NCI-H187 treated with DMSO at 0.1 percent for 48 hours (cell line): Measurements from ENCODE around the gene NDUFV2.
A peak's percentile ranks its signal among the peaks of the same experiment; 100 is the strongest.
"Not testable (repeated sequence)": the region's sequence is repeated elsewhere in the genome, so short reads cannot be mapped to it uniquely, and the experiment has no call there.

Experiments
- DNase-seq: peaks from one replicate; lab custom pipeline; 2025; lab: John Stamatoyannopoulos, UW

Gene NDUFV2

DNA sequence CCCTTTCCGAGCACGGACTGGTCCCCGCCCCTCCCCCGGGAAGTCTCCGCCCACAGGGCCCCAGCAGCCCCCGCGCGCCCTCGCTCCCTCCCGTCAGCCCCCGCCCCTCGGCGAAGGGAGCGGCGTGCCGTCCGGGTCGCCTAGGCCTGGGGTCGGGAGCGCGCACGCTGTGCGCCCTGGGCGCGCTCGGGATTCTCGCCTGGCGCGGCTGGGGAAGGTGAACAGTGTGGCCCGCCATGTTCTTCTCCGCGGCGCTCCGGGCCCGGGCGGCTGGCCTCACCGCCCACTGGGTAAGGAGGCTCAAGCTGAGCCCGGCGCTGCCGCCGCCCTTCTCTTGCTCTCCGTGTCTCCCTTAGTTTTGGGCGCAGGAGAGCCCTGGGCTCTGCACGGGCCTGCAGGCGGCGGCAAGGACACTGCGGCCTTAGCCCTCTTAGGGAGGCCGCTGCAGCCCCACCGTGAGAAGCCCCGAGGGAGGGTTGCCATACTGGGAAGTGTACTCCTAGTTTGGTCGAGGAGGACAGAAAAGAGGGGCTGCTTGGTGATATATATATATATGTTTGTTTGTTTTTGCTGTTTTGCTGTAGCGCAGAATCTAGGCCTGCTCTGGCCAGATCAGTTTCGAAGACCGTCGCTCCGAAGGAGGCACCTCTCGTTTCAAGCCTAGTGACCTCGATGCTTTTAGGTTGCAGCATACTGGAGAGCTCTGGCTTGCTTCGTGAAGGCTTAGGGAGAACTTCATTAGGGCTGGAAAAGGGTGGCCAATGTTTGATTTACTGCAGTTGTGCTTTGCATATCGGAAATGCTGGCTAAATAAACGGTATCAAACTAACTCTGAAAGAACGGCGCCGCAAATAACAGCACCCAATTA, at the start of gene NDUFV2:
Gene NDUFV2 (plus strand): TSS at position 192 of the 868 bp plus-strand sequence. CDS start 45 bp downstream, at position 237.
- peak; percentile 72 for DNase-seq

DNA sequence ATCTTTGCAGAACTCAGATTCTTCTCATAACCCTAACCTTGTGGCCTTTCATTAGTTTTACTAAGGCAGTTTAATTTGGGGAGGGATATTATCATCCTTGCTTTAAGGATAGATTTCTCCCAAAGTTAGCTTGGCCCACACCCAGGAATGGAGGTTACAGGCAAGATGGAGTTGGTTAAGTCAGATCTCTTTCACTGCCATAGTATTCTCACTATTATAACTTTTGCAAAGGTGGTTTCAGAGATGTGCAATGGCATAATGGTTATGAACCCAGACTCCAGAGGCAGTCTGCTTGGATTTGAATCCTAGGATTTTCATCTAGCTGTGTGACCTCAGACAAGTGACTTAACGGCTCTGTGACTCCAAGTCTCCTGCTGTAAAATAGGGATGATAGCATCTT, 48.7 kb upstream of the NDUFV2 start:
- no peak for DNase-seq

DNA sequence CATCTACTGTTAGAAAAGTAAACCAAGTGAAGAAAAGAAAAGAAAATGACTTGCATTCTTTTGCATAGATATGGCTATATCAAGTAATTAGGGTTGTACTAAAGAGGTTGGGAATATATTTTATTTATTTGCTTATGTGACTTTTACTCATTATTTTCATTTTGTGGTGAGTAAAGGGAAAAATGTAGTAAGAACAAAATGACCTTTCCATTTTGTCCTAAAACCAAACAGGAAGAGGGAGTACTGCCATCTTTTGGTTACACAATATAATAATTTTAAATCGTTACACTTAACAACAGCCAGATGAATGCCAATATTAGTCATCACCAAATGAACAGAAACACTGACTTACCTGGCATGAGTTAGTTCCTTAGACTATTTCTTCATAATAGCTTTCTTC, 47.3 kb upstream of the NDUFV2 start:
- no peak for DNase-seq

DNA sequence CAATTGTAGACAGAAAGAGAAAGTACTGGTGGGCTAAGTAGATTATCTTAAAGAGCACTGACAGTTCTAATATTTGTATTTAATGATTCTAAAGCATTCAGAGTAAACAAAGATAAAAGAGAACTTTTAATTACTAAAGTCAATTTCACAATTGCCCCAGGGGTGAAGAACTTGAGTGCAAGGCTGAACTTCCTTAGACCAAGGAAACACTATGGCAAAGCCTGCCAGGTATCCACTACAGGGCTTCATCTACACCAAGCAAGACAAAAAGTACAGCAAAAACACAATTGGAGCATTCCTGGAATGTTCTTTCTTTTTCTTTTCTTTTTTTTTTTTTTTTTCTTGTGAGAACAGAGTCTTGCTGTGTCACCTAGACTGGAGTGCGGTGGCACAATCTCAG, 46.9 kb upstream of the NDUFV2 start:
- no peak for DNase-seq

DNA sequence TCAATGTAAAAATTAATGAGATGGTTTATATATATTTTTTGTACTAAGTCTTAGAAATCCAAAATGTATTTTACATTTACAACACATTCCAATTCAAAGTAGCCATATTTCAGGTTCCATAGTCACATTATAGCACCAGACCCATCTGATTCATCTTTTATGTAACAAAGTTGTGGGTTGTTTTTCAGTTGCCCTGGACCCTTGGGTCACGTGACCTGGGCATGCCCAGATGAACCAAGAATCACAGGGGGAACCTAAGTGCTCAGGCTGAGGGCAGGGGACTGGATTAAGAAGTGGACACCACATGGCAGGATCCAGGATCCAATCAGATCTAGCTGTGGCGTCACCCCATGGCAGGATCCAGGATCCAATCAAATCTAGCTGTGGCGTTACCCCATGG, 44.9 kb upstream of the NDUFV2 start:
- no peak for DNase-seq

DNA sequence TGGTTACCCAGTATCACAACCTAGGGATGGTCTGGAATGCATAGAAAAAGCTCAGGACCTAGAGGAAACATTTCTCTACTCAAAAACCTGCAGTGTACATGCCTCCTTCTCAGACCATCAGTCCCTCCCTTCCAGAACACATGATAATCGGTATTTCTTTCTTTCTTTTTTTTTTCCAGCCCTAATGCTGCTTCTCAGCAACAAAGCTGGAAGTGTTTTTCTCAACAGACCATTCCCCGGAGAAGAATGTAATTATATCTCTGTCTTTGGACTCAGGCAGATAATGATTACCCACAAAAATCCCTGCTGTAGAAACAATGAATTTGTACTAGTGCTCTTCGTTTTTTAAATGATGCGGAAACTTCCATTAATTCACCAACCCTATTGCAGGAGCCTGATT, 44.1 kb upstream of the NDUFV2 start:
- DNase-seq, result peak; percentile 6

DNA sequence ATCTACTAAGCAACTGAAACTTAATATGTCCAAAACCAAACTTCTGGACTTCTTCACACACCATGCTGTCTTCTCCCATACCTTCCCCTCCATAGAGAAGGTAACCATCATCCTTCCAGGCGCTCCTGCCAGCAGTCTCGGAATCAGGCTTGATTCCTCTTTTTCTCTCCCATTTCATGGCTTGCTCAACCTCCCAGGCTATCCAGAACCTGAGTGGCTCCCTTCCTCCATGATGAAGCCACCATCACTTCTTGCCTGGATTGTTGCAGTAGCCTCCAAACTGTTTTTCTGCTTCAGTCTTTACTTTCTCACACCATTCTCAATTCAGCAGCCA, 40.1 kb upstream of the NDUFV2 start:
- no peak for DNase-seq

DNA sequence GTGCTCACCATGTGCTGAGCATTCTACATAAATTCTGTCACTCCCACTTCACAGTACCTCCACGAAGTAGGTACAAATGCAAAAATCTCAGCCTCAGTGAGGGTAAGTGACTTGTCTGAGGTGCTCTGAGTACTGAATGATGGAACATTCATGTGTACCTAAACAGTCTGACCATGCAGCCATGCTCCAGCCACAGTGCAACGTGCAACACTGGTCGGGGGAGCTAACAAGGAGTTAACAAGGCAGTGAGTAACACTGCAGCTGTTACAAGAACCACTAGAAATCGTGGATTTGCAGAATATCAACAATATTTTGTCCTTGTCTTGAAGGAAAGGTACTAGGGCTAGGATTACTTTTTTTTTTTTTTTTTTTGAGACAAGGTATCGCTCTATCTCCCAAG, 36.6 kb upstream of the NDUFV2 start:
- DNase-seq, result no peak

DNA sequence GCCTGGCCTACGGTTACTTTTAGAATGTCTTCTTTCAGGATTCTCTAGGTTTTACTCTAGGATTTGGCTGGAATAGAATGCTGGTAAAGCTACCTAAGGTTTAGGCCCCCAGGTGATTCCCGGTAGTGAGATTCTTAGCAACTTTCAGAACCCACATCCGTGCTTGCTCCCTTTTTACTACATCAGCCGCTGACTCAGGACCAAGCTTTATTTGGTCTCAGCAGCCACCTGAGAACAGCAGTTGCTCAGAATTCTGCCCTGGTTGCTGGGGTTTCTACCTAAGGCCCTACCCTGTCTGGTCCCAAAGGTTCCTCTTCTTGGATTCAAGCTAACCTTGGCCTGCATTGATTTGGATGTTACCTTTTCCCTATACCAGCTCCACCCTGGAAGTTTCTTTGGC, 36.1 kb upstream of the NDUFV2 start:
- DNase-seq, result no peak

DNA sequence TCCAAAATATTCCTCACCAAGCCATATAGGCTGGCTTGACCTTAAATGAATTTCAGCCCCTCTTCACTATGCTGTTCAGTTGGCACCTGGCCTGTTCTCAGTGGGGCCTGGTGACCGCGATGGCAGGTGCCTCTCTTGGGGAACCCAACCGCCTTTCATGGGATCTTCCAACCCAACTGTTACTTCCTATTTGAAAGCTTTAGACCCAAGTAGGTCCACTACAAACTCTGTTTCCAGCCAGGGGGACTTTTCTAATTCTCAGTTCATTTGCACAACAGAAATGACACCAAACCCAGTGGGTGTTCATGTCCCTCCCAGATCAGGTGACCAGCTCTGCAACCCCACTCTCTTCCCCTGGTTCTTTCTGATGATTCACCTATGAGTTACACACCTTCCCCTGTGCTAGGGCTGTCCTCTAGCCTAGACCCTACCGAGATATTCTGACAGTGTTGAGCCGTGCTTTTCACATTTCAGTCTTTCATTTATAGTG, 35.6 kb upstream of the NDUFV2 start:
- DNase-seq, result no peak

DNA sequence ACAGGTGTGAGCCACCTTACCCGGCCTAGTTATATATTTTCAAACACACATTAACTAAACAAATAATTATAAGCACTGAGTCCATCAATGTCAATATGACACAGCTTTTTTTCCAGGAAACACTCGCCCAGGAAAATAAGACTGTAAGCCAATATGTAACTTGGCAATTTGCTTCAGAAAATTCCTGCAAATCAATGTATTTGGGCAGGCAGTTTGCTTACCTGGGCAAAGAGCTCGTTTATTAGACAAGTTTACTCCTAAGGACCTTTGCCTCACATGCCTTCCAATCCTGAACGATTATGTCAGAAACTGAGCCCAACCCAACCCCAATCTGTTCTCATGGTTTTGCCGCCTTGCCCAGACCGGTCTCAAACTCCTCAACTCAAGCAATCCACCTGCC, 34.7 kb upstream of the NDUFV2 start:
- DNase-seq, result no peak

DNA sequence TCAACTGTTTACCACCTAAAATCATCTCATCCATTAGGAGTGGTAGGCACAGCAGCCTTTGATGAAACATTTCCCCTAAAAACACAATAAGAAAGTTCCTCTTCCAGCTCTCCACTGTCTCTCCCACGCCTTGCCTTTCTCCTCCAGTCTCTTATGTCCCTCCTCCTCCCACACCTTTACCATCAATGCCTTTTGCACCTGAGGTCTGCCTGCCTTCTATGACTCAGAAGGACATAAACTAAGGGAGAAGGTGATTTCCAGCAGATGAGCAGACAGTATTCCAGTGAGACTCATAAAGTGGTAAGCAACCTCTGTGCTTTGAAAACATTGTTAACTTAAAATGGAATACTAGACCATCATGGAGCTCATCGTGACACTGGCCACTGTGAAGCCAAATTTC, 34.2 kb upstream of the NDUFV2 start:
- no peak for DNase-seq

DNA sequence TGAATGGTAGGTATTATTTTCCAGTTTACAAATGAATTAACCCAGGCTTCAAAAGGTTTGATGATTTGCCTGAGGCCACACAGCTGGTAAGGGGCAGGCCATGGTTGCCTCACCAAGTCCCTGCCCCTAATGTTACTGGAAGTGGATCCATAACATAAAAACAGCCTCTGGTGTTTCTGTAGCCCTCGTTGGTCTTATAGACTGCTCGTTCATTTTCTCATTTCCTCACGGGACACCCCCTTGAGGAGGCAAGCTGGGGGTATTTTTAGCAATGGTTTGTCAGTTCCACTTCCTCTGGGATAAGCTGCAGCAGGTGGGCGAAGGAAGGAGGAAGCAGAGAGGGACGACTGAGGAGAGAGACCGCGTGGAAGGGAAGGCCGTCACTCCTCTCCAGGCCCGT, 32.9 kb upstream of the NDUFV2 start:
- DNase-seq, result no peak

DNA sequence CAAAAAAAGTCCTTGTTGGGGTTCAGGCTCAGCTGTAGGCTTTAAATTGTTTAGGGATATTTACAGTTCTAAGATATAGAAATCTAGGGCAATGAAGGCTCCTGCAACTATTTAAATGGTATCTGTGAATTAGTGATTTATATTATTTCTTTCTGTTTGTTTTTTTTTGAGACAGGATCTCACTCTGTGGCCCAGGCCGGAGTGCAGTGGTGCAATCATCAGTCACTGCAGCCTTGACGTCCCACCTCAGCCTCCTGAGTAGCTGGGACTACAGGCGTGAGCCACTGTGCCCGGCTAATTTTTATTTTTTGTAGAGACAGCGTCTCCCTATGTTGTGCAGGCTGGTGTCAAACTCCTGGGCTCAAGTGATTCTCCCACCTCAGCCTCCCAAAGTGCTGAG, 32.3 kb upstream of the NDUFV2 start:
- no peak for DNase-seq

DNA sequence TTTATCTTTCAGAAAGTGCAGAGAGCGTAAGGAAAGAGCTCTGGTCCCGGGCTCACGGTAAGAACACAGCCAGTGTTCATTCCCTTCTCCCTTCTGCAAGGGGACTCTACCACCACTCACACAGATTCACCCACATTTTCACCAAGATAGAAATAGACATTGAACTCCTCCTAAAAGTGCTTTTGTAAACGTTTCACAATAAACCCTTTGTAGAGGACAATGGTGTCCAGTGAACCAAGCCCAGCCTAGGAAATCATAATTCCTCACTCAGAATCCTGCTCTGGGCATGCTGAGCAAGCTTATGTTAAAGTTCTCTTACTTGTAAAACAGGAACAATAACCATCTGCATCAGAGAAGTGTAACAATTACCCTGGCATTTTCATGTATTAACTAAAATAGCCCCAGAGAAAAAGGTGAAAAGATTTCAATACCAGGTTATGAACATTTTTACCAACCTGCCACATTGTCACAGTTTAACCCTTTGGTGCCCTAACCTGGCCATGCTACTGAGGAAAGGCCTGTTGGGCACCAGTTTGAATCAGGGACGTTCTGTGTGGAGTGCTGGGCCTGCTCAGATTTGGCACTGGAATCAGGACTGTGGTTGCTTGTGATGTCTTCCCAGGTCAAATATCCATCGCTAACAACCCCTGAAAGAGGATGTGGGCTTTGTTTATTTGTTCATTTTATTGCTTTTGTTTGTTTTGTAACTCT, 22.5 kb upstream of the NDUFV2 start:
- no peak for DNase-seq

DNA sequence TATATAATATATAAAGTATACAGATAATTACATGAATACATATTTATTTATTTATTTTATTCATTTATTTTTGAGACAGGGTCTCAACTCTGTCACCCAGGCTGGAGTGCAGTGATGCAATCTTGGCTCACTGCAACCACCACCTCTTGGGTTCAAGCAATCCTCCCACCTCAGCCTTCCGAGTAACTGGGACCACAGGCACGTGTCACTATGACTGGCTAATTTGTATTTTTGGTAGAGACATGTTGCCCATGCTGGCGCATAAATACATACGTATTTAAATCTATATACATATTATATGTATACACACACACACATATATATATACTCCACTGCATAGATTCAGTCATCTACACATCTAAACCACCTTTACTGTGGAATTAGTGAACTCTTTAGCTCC, 20.6 kb upstream of the NDUFV2 start:
- no peak for DNase-seq

DNA sequence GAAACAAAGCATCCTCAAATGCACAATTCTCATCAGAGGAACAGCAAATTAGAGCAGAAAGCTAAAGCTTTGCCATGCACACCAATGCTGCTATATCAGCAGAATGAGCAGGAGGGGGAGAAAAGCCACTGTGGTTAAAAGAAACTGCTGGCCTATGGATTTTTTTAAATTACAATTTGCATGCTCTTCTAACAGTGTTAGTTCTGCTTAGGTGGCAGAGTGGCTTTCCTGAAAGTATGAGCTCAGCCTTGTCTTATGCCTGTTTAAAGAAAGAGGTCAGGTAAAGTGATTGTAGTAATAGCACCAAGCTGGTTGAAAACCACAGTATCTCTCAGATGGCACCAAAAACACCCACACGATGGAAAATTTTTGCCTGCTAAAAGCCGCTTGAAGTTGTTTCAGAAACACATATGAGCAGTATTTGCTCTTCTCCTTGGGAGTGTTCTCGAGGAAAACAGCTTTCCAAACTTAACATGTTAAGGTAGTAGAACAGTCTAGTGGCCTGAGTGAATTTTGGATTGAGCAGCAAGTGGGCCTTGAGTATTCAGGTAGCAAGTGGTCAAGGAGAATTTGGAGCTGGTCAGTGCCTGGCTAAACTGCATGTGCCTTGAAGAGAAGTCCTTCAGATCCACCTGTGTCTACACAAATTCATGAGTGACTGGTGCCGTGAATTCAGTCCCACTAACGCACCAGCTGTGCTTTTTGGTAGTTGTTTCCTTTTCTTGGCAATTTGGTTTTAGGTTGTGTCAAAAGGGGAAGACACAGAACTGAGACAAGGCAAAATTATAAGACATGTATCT, 19.6 kb upstream of the NDUFV2 start:
- DNase-seq, result no peak

DNA sequence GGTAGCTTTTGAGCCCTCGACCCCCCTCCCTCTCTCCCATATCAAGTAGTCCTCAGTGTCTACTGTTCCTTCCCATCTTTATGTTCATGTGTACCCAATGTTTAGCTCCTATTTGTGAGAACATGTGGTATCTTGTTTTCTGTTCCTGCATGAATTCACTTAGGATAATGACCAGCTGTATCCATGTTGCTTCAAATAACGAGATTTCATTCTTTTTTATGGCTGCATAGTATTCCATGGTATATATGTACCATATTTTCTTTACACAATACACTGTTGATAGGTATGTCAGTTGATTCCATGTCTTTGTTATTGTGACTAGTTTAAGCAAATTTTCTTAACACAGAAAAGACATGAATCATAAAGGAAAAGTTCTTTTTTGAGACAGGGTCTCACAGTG, 16.5 kb upstream of the NDUFV2 start:
- DNase-seq, result no peak

DNA sequence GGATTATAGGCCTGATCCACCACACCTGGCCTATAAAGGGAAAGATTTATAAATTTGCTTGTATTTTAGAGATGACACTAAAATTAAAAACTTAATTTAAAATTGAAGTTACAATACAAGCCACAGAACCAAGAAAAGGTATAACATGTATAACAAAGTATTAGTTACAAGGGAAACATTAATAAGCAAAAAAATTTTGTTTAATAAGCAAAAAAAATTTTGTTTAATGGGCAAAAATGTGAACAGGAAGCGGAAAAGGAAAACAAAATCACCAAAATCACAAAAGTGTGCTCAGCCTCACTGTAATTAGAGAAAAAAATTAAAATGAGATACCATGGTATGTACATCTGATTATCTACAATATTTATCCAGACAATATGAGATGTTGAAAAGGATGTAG, 15.9 kb upstream of the NDUFV2 start:
- no peak for DNase-seq

DNA sequence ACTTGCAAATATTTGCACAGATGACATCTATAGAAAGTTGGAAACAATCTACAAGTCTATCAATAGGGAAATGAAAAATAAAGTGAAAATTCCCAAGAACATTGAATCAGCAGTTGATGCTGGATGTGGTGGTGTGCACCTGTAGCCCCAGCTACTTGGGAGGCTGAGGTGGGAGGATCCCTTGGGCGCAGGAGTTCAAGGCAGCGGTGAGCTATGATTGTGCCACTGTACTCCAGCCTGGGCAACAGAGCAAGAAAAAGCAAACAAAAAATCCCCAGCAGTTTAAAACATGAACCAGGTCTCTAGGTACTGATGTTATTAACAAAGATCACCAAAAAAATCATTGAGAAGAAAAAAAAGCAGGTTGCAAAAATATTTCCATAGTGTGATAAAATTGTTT, 15.4 kb upstream of the NDUFV2 start:
- no peak for DNase-seq

DNA sequence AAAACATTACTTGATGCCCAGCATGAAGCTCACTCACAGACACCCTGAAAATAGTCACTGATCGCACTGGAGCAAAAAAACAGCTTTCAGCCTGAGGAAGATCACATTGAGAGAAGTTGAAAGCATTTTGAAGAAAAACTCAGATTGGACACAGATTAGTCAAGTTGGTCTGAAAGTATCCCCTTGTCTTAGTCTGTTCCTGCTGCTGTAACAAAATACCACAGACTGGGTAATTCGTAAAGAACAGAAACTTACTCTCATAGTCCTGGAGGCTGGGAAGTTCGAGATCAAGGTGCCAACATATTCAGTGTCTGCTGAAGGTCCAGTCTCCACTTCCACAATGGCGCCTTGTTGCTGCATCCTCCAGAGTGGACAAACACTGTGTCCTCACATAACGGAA, 14.2 kb upstream of the NDUFV2 start:
- DNase-seq, result no peak

DNA sequence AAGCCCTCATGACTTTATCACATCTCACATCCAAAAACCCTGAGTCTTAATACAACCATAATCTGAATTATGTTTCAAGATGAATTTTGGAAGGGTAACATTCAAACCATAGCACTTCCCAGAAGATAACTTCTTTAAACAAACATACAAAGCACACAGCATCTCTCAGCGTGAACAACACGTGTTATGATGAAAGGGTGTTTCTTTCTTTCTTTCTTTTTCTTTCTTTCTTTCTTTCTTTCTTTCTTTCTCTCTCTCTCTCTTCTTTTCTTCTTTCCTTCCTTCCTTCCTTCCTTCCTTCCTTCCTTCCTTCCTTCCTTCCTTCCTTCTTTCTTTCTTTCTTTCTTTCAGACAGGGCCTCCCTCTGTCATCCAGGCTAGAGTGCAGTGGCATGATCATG, 13.8 kb upstream of the NDUFV2 start:
- DNase-seq, result not testable (repeated sequence)

DNA sequence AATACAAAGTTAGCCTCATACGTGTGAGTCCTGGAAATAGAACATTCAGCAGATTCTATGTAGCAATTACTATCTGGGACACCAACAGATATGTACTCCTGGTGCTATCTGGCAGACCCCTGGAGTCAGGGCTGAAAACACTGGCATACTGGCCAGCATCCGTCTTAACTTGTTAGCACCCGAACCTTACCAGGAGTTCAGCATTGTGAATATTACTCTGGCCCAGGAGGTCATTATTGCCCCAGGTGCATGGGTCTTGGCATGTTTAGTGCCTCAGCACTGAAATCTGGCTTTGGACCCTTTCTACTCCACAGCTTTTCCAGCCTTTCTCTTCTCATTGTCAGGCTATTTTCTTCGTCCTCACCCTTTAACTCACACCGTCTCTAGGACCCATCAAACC, 11.9 kb upstream of the NDUFV2 start:
- no peak for DNase-seq
